Measurements from ENCODE around the gene CNNM4. TPM values are rescaled to one million over a fixed set of nuclear protein-coding genes. Genes with fewer than 3 reads are reported as not detected.

The CNNM4 gene
- total RNA-seq, 1 donor: 5.6 TPM

GRCh38 chr2:96756788-96757476, 3.8 kb upstream of the CNNM4 start:
- H3K4me3 ChIP-seq (ENCODE audit: low read depth, low read length): no peak overlapping the region
- no peak for TF ChIP-seq CTCF (IDR thresholded peaks at IDR 0.05; ENCODE audit: insufficient read depth, low read depth, low read length)
- no peak for DNase-seq (ENCODE audit: low read depth)

- H3K4me3 ChIP-seq (ENCODE audit: low read depth, low read length): no peak overlapping the region
- no peak for DNase-seq (ENCODE audit: low read depth)
- TF ChIP-seq CTCF (IDR thresholded peaks at IDR 0.05; ENCODE audit: insufficient read depth, low read depth, low read length): no peak
These were observed 3.2 kb upstream of the CNNM4 start for GRCh38 chr2:96757477-96757860.

GRCh38 chr2:96758987-96759386, 1.7 kb upstream of the CNNM4 start:
- TF ChIP-seq CTCF (IDR thresholded peaks at IDR 0.05; ENCODE audit: insufficient read depth, low read depth, low read length): no peak
- H3K4me3 ChIP-seq (ENCODE audit: low read depth, low read length): no peak overlapping the region
- DNase-seq (ENCODE audit: low read depth): no peak

- TF ChIP-seq CTCF (IDR thresholded peaks at IDR 0.05; ENCODE audit: insufficient read depth, low read depth, low read length): no peak
- no peak overlapping the region for H3K4me3 ChIP-seq (ENCODE audit: low read depth, low read length)
- DNase-seq (ENCODE audit: low read depth): no peak
These were observed 1.2 kb upstream of the CNNM4 start for GRCh38 chr2:96759548-96759947.

GRCh38 chr2:96760986-96761832, 507 bp downstream of the CNNM4 start:
- DNase-seq (ENCODE audit: low read depth): peak; percentile 35
- peak; percentile 37 for TF ChIP-seq CTCF (IDR thresholded peaks at IDR 0.05; ENCODE audit: insufficient read depth, low read depth, low read length)
- H3K4me3 ChIP-seq (ENCODE audit: low read depth, low read length): peak overlapping the region; percentile 77

- no peak for TF ChIP-seq CTCF (IDR thresholded peaks at IDR 0.05; ENCODE audit: insufficient read depth, low read depth, low read length)
- H3K4me3 ChIP-seq (ENCODE audit: low read depth, low read length): peak overlapping the region; percentile 31
- DNase-seq (ENCODE audit: low read depth): no peak
These were observed 2.0 kb downstream of the CNNM4 start for GRCh38 chr2:96762529-96763311.

All from fibroblast of villous mesenchyme (primary cell).